ENCODE results near the gene SLC4A3. TPM values are rescaled to one million over a fixed set of nuclear protein-coding genes. Genes with fewer than 3 reads are reported as not detected.
"Not testable (repeated sequence)": the region's sequence is repeated elsewhere in the genome, so short reads cannot be mapped to it uniquely, and the experiment has no call there.

Gene SLC4A3
- total RNA-seq, 1 experiment from 2014 or later: 23.0 TPM

DNA sequence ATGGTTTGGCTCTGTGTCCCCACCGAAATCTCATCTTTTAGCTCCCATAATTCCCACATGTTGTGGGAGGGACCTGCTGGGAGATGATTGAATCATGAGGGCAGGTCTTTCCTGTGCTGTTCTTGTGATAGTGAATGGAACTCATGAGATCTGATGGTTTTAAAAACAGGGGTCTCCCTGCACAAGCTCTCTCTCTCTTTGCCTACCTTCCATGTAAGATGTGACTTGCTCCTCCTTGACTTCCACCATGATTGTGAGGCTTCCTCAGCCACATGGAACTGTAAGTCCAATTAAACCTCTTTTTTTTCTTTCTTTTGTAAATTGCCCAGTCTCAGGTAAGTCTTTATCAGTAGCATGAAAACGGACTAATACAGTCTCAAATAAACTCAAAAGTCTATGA, 56.0 kb downstream of the SLC4A3 start:
- CTCF ChIA-PET; H3K4me2 ChIP-seq (ENCODE audit: low read length); H3K27me3 ChIP-seq (ENCODE audit: insufficient read depth, low read length); H3K36me3 ChIP-seq (ENCODE audit: control insufficient read depth in 1 of 2, insufficient read depth in 2 of 2, low read length in 2 of 2); BruUV-seq (replicated peaks); H3K4me3 ChIP-seq (replicated peaks in 1 of 2; ENCODE audit: low read depth in 1 of 2, low read length in 2 of 2); H3K9ac ChIP-seq (ENCODE audit: low read length); DNase-seq (ENCODE audit: low read depth, low spot score); RAD21 ChIA-PET (ENCODE audit: low non-redundant PET in 1 of 2, low total read pairs in 2 of 2, uncharacterized antibody in 2 of 2, unreplicated experiment in 2 of 2); H3K79me2 ChIP-seq (ENCODE audit: insufficient read depth, low read length); intact Hi-C loops (cut with micrococcal nuclease); H3K9me2 ChIP-seq (ENCODE audit: insufficient read depth); H2AFZ ChIP-seq (ENCODE audit: low read depth, low read length, poor library complexity, severe bottlenecking); H4K20me1 ChIP-seq (ENCODE audit: insufficient read depth); ATAC-seq: not testable (repeated sequence)
- POLR2A ChIA-PET: interaction anchor here (1.3 kb wide), 1 partner anchor 29 kb away, joined by 3 read pairs; no protein-coding TSS in a partner anchor
- H3K4me1 ChIP-seq (ENCODE audit: control insufficient read depth in 1 of 2, insufficient read depth in 2 of 2, low read length in 2 of 2): peaks cover 31 to 72% of the 10 kb centered on the region in 2 experiments
- H3K27ac ChIP-seq (ENCODE audit: low read depth, low read length): peak overlapping the region; percentile 98; the same call in 1 of the 2 replicates
- peaks cover 0 to 20% of the 10 kb centered on the region in 2 experiments; a peak in 1 of 4 replicates for H3K9me3 ChIP-seq (ENCODE audit: control insufficient read depth in 1 of 2, insufficient read depth in 1 of 2, low read depth in 1 of 2, low read length in 2 of 2)

DNA sequence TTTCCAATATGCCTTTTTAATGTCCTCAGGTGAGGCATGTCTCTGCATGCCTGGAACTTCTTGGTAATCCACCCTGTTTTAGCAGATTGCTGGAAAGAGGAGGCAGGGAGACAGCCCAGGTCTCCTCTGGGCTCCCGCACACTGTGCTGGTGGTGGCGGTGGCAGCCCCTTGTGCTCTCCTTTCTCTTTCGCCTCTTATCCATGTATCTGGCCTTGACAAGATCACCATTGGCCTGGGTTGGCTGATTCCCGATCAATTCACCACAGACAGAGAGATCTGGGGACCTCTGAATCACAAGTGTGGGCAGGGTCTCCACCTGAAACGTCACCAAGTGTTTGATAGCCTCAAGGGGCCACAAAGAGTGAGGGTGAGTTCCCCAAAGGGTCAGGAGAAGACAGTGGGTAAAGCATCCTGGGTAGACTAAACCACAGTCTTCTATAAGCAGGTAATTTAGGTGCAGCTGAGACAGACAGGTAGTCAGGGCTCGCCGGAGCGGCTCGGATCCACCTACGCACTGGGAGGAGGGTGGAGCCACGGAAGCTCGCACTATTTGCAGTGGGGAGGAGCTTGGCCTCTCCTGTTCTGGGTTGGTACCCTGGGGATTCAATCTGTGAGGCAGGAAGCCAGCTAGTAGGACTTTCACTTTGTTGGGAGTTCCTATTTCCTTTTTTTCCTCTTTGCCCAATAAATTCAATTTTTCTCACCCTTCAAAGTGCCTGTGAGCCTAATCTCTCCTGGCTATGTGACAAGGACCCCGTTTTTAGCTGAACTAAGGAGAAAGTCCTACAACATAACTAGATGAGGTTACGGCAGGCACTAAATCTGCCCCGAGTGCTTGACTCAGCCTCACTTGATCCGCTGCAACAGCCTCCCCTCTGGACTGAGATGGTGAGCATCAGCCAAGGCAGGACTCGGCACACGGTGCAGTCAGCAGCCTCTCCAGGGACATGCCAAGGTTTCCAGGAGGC, 57.6 kb downstream of the SLC4A3 start:
- intact Hi-C loops (cut with micrococcal nuclease): loop anchor here (5.0 kb wide), 1 partner anchor 298 kb away; the partner anchor contains the start of gene DNPEP
- ATAC-seq (peak; percentile 83), DNase-seq (ENCODE audit: low read depth, low spot score) (peak; percentile 90)
- H2AFZ ChIP-seq (ENCODE audit: low read depth, low read length, poor library complexity, severe bottlenecking): no peak overlapping the region
- ChIA-PET POLR2A (interaction anchor here (1.0 to 1.7 kb wide), 11 partner anchors 9 to 88 kb away, joined by 3 to 10 read pairs (median 4); partner anchors contain the start of gene STK11IP), CTCF (interaction anchor here (1.0 kb wide), 1 partner anchor 155 kb away, joined by 3 read pairs; no protein-coding TSS in a partner anchor), RAD21 (ENCODE audit: low non-redundant PET in 1 of 2, low total read pairs in 2 of 2, uncharacterized antibody in 2 of 2, unreplicated experiment in 2 of 2) (interaction anchor here in 1 of 2 experiments (0.7 kb wide), 1 partner anchor 19 kb away, joined by 3 read pairs; no protein-coding TSS in a partner anchor)
- BruUV-seq (replicated peaks): TSS peak; percentile 41
- H3K27ac ChIP-seq (ENCODE audit: low read depth, low read length): peak overlapping the region; percentile 98
- peak overlapping the region; percentile 80 for H3K4me2 ChIP-seq (ENCODE audit: low read length)
- peaks cover 0 to 11% of the 10 kb centered on the region in 2 experiments; a peak in 1 of 4 replicates for H3K9me3 ChIP-seq (ENCODE audit: control insufficient read depth in 1 of 2, insufficient read depth in 1 of 2, low read depth in 1 of 2, low read length in 2 of 2)
- TF ChIP-seq MAX (IDR thresholded peaks at IDR 0.05) (no peak), POLR2AphosphoS5 (IDR thresholded peaks at IDR 0.05; ENCODE audit: low read depth, low read length) (peak; percentile 99), EZH2 (IDR thresholded peaks at IDR 0.05) (no peak), POLR2A (IDR thresholded peaks at IDR 0.05; ENCODE audit: borderline replicate concordance, extremely low read depth, insufficient read depth, insufficient read length) (peak; percentile 75)
- H3K4me3 ChIP-seq (replicated peaks in 1 of 2; ENCODE audit: low read depth in 1 of 2, low read length in 2 of 2): peak overlapping the region; percentile 73 to 74
- H3K4me1 ChIP-seq (ENCODE audit: control insufficient read depth in 1 of 2, insufficient read depth in 2 of 2, low read length in 2 of 2): peaks cover 35 to 86% of the 10 kb centered on the region in 2 experiments
- peaks cover 21% of the 10 kb centered on the region for H3K79me2 ChIP-seq (ENCODE audit: insufficient read depth, low read length)
- H3K36me3 ChIP-seq (ENCODE audit: control insufficient read depth in 1 of 2, insufficient read depth in 2 of 2, low read length in 2 of 2): no peaks in the 10 kb centered on the region
- peak overlapping the region; percentile 85 for H3K9ac ChIP-seq (ENCODE audit: low read length)
- no peaks in the 10 kb centered on the region for H4K20me1 ChIP-seq (ENCODE audit: insufficient read depth)
- H3K9me2 ChIP-seq (ENCODE audit: insufficient read depth): no peaks in the 10 kb centered on the region
- H3K27me3 ChIP-seq (ENCODE audit: insufficient read depth, low read length): no peaks in the 10 kb centered on the region

Measured in HCT116 (cell line).